HCT116 (cell line): ENCODE data around the gene ADAM15. TPM values are rescaled to one million over a fixed set of nuclear protein-coding genes. Genes with fewer than 3 reads are reported as not detected.

ENCODE experiments used
- ATAC-seq: fragments of 200-7000 bp; cut with Tn5 transposase; 2 replicates; pipeline ENCODE4 v1.9.1; 2020; ENCODE audit warnings: mild to moderate bottlenecking, moderate library complexity
- BruUV-seq: library from RNA; stranded (reverse); fragments of 400-500 nt; replicated peaks from 2 replicates; lab custom pipeline; 2021; lab: Mats Ljungman, UMichigan
- CTCF ChIA-PET: fragments of 300-600 bp; sonication (Branson Sonifier 250); formaldehyde crosslinking; loops from one replicate; lab custom pipeline; 2021; ENCODE audit warnings: antibody characterized with exemption; lab: Charles Lee
- POLR2A ChIA-PET: fragments of 300-600, 350-600 bp; sonication (Branson Sonifier 250); formaldehyde crosslinking; loops from one replicate; lab custom pipeline; 2021; ENCODE audit warnings: antibody characterized with exemption; lab: Charles Lee
- RAD21 ChIA-PET, 2 experiments: fragments of 300-600 bp; sonication (Branson Sonifier 250); formaldehyde crosslinking; loops; one replicate each; lab custom pipeline; 2023; ENCODE audit warnings: low total read pairs in 2 of 2; ENCODE audit not compliant: uncharacterized antibody in 2 of 2, unreplicated experiment in 2 of 2, low non-redundant PET in 1 of 2; lab: Charles Lee
- DNase-seq: peaks from one replicate; pipeline ENCODE4 v3.0.0-alpha.2; 2010; ENCODE audit warnings: low read depth, low spot score
- H2AFZ ChIP-seq: fragments of 200-600 bp; shearing (Covaris generic), sonication (generic); 2 replicates; pipeline ENCODE4 v1.6.1; 2017; ENCODE audit warnings: low read depth, mixed run types, mixed read lengths, antibody characterized with exemption, low read length; ENCODE audit not compliant: poor library complexity, severe bottlenecking
- H3K27ac ChIP-seq: 2 replicates; pipeline ENCODE4 v1.5.1; 2012; ENCODE audit warnings: low read depth, low read length
- H3K27me3 ChIP-seq: fragments of 200-600 bp; sonication (generic); 2 replicates; pipeline ENCODE4 v1.6.1; 2016; ENCODE audit warnings: mixed run types, low read length, mixed read lengths; ENCODE audit not compliant: insufficient read depth
- H3K36me3 ChIP-seq, 2 experiments: fragments of 200-500 bp in 1 of 2; fragments of 200-600 bp in 1 of 2; sonication (Bioruptor generic) in 1 of 2; sonication (generic) in 1 of 2; 2 replicates each; pipeline versions ENCODE4 v1.5.1 to v1.6.1; 2014 to 2016; ENCODE audit warnings: low read length in 2 of 2, inconsistent platforms in 1 of 2, mixed read lengths in 1 of 2, mixed run types in 1 of 2; ENCODE audit not compliant: insufficient read depth in 2 of 2, control insufficient read depth in 1 of 2
- H3K4me1 ChIP-seq, 2 experiments: fragments of 200-600 bp in 1 of 2; sonication (generic) in 1 of 2; 2 replicates each; pipeline versions ENCODE4 v1.5.1 to v1.6.1; 2012 to 2017; ENCODE audit warnings: low read length in 2 of 2, inconsistent platforms in 1 of 2, mild to moderate bottlenecking in 1 of 2, mixed read lengths in 1 of 2, mixed run types in 1 of 2, moderate library complexity in 1 of 2; ENCODE audit not compliant: insufficient read depth in 2 of 2, control insufficient read depth in 1 of 2
- H3K4me2 ChIP-seq: fragments of 200-600 bp; sonication (generic); 2 replicates; pipeline ENCODE4 v1.6.1; 2017; ENCODE audit warnings: mixed run types, low read length, mixed read lengths
- H3K4me3 ChIP-seq, 2 experiments: fragments of 200-600 bp in 1 of 2; sonication (generic) in 1 of 2; replicated peaks in 1 of 2; 2 replicates each; pipeline ENCODE4 v1.5.1; 2011 to 2016; ENCODE audit warnings: low read length in 2 of 2, control low read depth in 1 of 2, low read depth in 1 of 2, mild to moderate bottlenecking in 1 of 2, mixed read lengths in 1 of 2, mixed run types in 1 of 2
- H3K79me2 ChIP-seq: fragments of 200-600 bp; sonication (generic); 2 replicates; pipeline ENCODE4 v1.6.1; 2017; ENCODE audit warnings: mild to moderate bottlenecking, mixed run types, low read length, moderate library complexity, mixed read lengths; ENCODE audit not compliant: insufficient read depth
- H3K9ac ChIP-seq: fragments of 200-600 bp; sonication (generic); 2 replicates; pipeline ENCODE4 v1.6.1; 2016; ENCODE audit warnings: low read length, mixed read lengths
- H3K9me2 ChIP-seq: fragments of 200-600 bp; sonication (generic), shearing (Covaris generic); 2 replicates; pipeline ENCODE4 v1.6.1; 2017; ENCODE audit warnings: mixed run types, mild to moderate bottlenecking, moderate library complexity; ENCODE audit not compliant: insufficient read depth
- H3K9me3 ChIP-seq, 2 experiments: fragments of 200-500 bp in 1 of 2; fragments of 200-600 bp in 1 of 2; sonication (Bioruptor generic) in 1 of 2; sonication (generic) in 1 of 2; 2 replicates each; pipeline ENCODE4 v1.6.1; 2014 to 2017; ENCODE audit warnings: low read length in 2 of 2, mixed read lengths in 2 of 2, inconsistent platforms in 1 of 2, low read depth in 1 of 2, mild to moderate bottlenecking in 1 of 2, mixed run types in 1 of 2, moderate library complexity in 1 of 2; ENCODE audit not compliant: control insufficient read depth in 1 of 2, insufficient read depth in 1 of 2
- H4K20me1 ChIP-seq: fragments of 200-600 bp; sonication (generic), shearing (Covaris generic); 2 replicates; pipeline ENCODE4 v1.6.1; 2017; ENCODE audit warnings: mixed run types, mild to moderate bottlenecking, moderate library complexity; ENCODE audit not compliant: insufficient read depth
- ATF3 ChIP-seq: IDR thresholded peaks from 2 replicates; pipeline ENCODE4 v1.6.1; 2012
- CBX3 ChIP-seq: IDR thresholded peaks from 2 replicates; pipeline ENCODE4 v1.6.1; 2012; ENCODE audit warnings: low read depth
- CTCF ChIP-seq, 3 experiments: fragments of 200-600 bp in 1 of 3; sonication (generic) in 1 of 3; IDR thresholded peaks in 2 of 3; conservative IDR thresholded peaks in 1 of 3; 2 replicates each; pipeline ENCODE4 v1.5.1; 2012 to 2017; ENCODE audit warnings: low read depth in 2 of 3, low read length in 2 of 3, antibody characterized with exemption in 1 of 3, borderline replicate concordance in 1 of 3, control low read depth in 1 of 3, mild to moderate bottlenecking in 1 of 3, mixed read lengths in 1 of 3, mixed run types in 1 of 3, moderate library complexity in 1 of 3; ENCODE audit not compliant: insufficient read depth in 1 of 3
- EGR1 ChIP-seq: IDR thresholded peaks from 2 replicates; pipeline ENCODE4 v1.6.1; 2012; ENCODE audit warnings: low read depth
- ELF1 ChIP-seq: IDR thresholded peaks from 2 replicates; pipeline ENCODE4 v1.6.1; 2012; ENCODE audit warnings: low read depth, borderline replicate concordance
- EZH2 ChIP-seq: fragments of 200-600 bp; sonication (generic); IDR thresholded peaks from 2 replicates; pipeline ENCODE4 v1.6.1; 2017; ENCODE audit warnings: antibody characterized with exemption, mixed run types
- FOSL1 ChIP-seq: IDR thresholded peaks from 2 replicates; pipeline ENCODE4 v1.6.1; 2012; ENCODE audit warnings: low read depth
- JUND ChIP-seq: IDR thresholded peaks from 2 replicates; pipeline ENCODE4 v1.6.1; 2012
- POLR2A ChIP-seq: IDR thresholded peaks from 2 replicates; pipeline ENCODE4 v1.7.0; 2011; ENCODE audit warnings: borderline replicate concordance; ENCODE audit not compliant: insufficient read depth, insufficient read length; ENCODE audit errors: extremely low read depth
- POLR2AphosphoS5 ChIP-seq: IDR thresholded peaks from 2 replicates; pipeline ENCODE4 v1.6.1; 2011; ENCODE audit warnings: mild to moderate bottlenecking, low read depth, low read length, moderate library complexity
- REST ChIP-seq: IDR thresholded peaks from 2 replicates; pipeline ENCODE4 v1.6.1; 2012; ENCODE audit warnings: low read depth
- SIN3A ChIP-seq: IDR thresholded peaks from 2 replicates; pipeline ENCODE4 v1.6.1; 2012; ENCODE audit warnings: low read depth
- SP1 ChIP-seq: IDR thresholded peaks from 2 replicates; pipeline ENCODE4 v1.6.1; 2012; ENCODE audit warnings: low read depth
- SRF ChIP-seq: IDR thresholded peaks from 2 replicates; pipeline ENCODE4 v1.6.1; 2012; ENCODE audit warnings: low read depth
- TCF7L2 ChIP-seq: IDR thresholded peaks from 2 replicates; pipeline ENCODE4 v1.7.0; 2011; ENCODE audit warnings: borderline replicate concordance, inconsistent platforms; ENCODE audit not compliant: insufficient read depth, insufficient read length; ENCODE audit errors: extremely low read depth
- YY1 ChIP-seq: IDR thresholded peaks from 2 replicates; pipeline ENCODE4 v1.6.1; 2011; ENCODE audit warnings: low read length, low read depth, moderate library complexity, mild to moderate bottlenecking; ENCODE audit not compliant: insufficient replicate concordance; ENCODE audit errors: extremely low read depth
- ZBTB33 ChIP-seq: IDR thresholded peaks from 2 replicates; pipeline ENCODE4 v1.6.1; 2011; ENCODE audit warnings: mild to moderate bottlenecking, low read length, moderate library complexity; ENCODE audit not compliant: insufficient replicate concordance; ENCODE audit errors: extremely low read depth
- intact Hi-C: fragments of 100-400 bp; cut with micrococcal nuclease; formaldehyde crosslinking; loops from 2 replicates; pipeline ENCODE4 v1.10.0; 2022
- total RNA-seq: library from RNA; stranded (reverse); gene quantifications from one replicate; pipeline ENCODE4 v1.2.1, GENCODE V29; 2021; ENCODE audit not compliant: unreplicated experiment

The ADAM15 gene
- total RNA-seq, 1 experiment from 2014 or later: 149 TPM

GRCh38 chr1:155009221-155009711 lies 41.9 kb upstream of the ADAM15 start:
- TF ChIP-seq FOSL1: no peak
- no peak for TF ChIP-seq ELF1
- TF ChIP-seq JUND: no peak
- no peak for TF ChIP-seq REST
- no peak for TF ChIP-seq TCF7L2
- TF ChIP-seq SIN3A: no peak
- TF ChIP-seq ZBTB33: no peak
- no peak for TF ChIP-seq YY1
- no peak for TF ChIP-seq SRF
- TF ChIP-seq EGR1: no peak
- TF ChIP-seq POLR2A: no peak
- TF ChIP-seq ATF3: no peak
- TF ChIP-seq SP1: no peak
- TF ChIP-seq CTCF (IDR thresholded peaks at IDR 0.05 in 2 of 3, conservative IDR thresholded peaks at IDR 0.05 in 1 of 3; ENCODE audit: borderline replicate concordance in 1 of 3, insufficient read depth in 1 of 3, low read depth in 2 of 3, low read length in 2 of 3): no peak
- TF ChIP-seq CBX3: no peak
- TF ChIP-seq POLR2AphosphoS5: no peak
- no peak for TF ChIP-seq EZH2
- Histone ChIP-seq H4K20me1 (no peaks in the 10 kb centered on the region), H3K4me1 (peaks cover 18 to 80% of the 10 kb centered on the region in 2 experiments), H3K9me2 (no peaks in the 10 kb centered on the region), H3K4me2 (no peak overlapping the region), H3K9ac (no peak overlapping the region), H3K9me3 (no peaks in the 10 kb centered on the region), H3K27me3 (no peaks in the 10 kb centered on the region), H3K36me3 (peaks cover 6 to 7% of the 10 kb centered on the region in 2 experiments; a peak in 3 of 4 replicates), H2AFZ (no peak overlapping the region), H3K79me2 (peaks cover 85% of the 10 kb centered on the region), H3K27ac (no peak overlapping the region), H3K4me3 (no peak overlapping the region)
- RAD21 ChIA-PET: no interaction called here
- POLR2A ChIA-PET: no interaction called here
- CTCF ChIA-PET: no interaction called here
- DNase-seq (no peak), ATAC-seq (no peak)
- intact Hi-C loops: no loop called here
- no TSS peak for BruUV-seq
